Skeletal muscle satellite cell (primary cell): ENCODE results near the gene TMEM229A.

Experiments used
- H3K27me3 ChIP-seq: 2 replicates; pipeline ENCODE4 v1.7.0; 2013; ENCODE audit warnings: low read length; ENCODE audit not compliant: control insufficient read depth, insufficient read depth
- H3K36me3 ChIP-seq: 2 replicates; pipeline ENCODE4 v1.7.0; 2013; ENCODE audit warnings: mild to moderate bottlenecking, control low read depth, low read length; ENCODE audit not compliant: insufficient read depth
- H3K4me1 ChIP-seq: 2 replicates; pipeline ENCODE4 v1.7.0; 2013; ENCODE audit warnings: low read length; ENCODE audit not compliant: control insufficient read depth, insufficient read depth
- H3K4me2 ChIP-seq: 2 replicates; pipeline ENCODE4 v1.7.0; 2013; ENCODE audit warnings: mild to moderate bottlenecking, low read length
- H3K4me3 ChIP-seq: 2 replicates; pipeline ENCODE4 v1.7.0; 2013; ENCODE audit warnings: low read length
- H3K9ac ChIP-seq: 2 replicates; pipeline ENCODE4 v1.7.0; 2013; ENCODE audit warnings: mild to moderate bottlenecking, low read depth, low read length, moderate library complexity
- H3K9me3 ChIP-seq: replicated peaks from 2 replicates; pipeline ENCODE4 v1.7.0; 2013; ENCODE audit warnings: mild to moderate bottlenecking, control low read depth, low read length

TMEM229A gene

DNA sequence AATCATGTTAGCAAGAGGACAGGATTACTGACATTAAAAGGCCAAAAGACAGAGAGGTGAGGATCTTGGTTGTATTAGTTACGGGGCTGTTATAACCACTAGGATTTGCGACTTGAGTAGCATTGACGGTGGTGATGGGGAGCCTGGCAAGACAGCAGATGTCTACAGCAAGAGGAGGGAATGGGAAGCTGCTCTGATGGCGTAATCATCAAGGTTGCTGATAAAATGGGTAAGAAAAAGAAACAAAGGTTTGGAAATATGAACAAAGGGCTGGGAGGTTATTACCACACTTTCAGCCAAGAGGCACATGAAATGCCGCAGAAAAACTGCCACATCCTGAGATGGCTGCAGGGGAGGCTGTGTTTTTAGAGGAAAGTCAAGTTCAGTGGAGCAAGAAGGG, 33.9 kb downstream of the TMEM229A start:
- H3K4me3 ChIP-seq: no peak overlapping the region
- H3K4me1 ChIP-seq: no peaks in the 10 kb centered on the region
- no peaks in the 10 kb centered on the region for H3K27me3 ChIP-seq
- H3K9ac ChIP-seq: no peak overlapping the region
- no peaks in the 10 kb centered on the region for H3K36me3 ChIP-seq
- no peaks in the 10 kb centered on the region for H3K9me3 ChIP-seq
- no peak overlapping the region for H3K4me2 ChIP-seq

DNA sequence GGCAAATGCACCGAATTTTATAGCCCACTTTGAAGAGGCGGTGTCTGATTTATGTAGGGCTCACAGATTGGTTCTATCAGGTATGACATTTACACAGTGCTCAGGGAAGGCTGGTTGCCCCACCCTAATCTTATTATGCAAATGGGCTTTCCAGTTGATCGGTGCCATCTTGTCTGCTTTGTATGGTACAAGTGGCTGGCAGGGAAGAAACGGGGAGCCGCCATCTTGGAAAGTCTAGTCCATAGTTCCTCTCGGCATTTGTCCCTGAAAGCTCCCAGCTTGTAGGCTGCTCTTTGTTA, 36.6 kb downstream of the TMEM229A start:
- Histone ChIP-seq H3K4me2 (no peak overlapping the region), H3K9ac (no peak overlapping the region), H3K4me1 (no peaks in the 10 kb centered on the region), H3K4me3 (no peak overlapping the region), H3K27me3 (no peaks in the 10 kb centered on the region), H3K9me3 (no peaks in the 10 kb centered on the region), H3K36me3 (no peaks in the 10 kb centered on the region)

DNA sequence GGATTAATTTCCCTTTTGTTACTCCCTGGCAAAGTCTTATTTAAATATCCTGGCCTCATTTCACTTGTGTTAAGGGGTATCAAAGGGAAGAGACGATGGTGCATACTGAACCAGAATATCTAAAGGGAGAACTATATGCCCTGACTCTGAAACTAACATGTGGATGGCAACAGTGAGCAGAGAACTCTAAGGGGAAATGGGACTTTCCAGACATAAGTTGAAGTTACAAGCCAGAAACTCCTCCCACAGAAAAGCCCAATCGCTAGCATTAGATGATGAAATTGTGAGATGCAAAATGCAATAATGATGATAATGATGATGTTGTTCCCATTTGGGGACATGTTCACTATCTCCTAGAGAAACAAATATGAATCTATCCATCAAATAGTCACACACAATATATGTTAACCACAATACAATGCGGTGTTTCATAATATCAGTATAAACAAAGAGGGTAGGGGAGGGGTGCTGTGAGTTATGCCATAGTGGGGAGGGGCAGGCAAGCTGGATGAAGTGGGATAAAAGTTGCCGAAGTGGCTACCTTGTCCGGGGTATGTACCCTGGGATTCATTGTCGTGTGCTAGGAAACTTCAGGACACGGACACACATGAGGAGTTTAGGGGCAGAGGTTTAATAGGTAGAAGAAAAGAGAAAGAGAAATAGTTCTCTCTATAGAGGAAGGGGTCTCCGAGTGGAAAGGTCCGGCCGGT, 37.1 kb downstream of the TMEM229A start:
- Histone ChIP-seq H3K4me1 (no peaks in the 10 kb centered on the region), H3K9ac (no peak overlapping the region), H3K27me3 (no peaks in the 10 kb centered on the region), H3K9me3 (no peaks in the 10 kb centered on the region), H3K36me3 (no peaks in the 10 kb centered on the region), H3K4me2 (no peak overlapping the region), H3K4me3 (no peak overlapping the region)

DNA sequence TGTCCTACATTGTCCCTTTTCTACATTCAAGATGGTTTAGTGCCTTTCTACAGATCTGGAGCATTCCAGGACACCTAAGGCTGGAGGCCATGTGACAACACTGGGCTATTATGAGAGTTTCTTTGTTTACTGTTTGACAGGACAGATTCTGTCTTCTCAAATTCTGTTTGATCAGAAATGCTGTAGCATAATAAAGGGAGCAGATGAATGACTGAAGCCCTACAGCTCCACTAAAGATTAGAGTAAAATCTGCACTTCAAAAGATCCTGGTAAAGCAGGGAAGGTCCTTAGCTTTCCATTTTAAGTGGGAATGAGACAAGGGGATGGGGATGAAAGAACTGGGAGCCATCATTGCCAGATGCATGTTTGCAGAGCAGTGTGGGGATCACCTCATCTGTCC, 38.4 kb downstream of the TMEM229A start:
- H3K4me1 ChIP-seq: no peaks in the 10 kb centered on the region
- H3K4me2 ChIP-seq: no peak overlapping the region
- H3K27me3 ChIP-seq: no peaks in the 10 kb centered on the region
- H3K36me3 ChIP-seq: no peaks in the 10 kb centered on the region
- no peaks in the 10 kb centered on the region for H3K9me3 ChIP-seq
- no peak overlapping the region for H3K9ac ChIP-seq
- H3K4me3 ChIP-seq: no peak overlapping the region

DNA sequence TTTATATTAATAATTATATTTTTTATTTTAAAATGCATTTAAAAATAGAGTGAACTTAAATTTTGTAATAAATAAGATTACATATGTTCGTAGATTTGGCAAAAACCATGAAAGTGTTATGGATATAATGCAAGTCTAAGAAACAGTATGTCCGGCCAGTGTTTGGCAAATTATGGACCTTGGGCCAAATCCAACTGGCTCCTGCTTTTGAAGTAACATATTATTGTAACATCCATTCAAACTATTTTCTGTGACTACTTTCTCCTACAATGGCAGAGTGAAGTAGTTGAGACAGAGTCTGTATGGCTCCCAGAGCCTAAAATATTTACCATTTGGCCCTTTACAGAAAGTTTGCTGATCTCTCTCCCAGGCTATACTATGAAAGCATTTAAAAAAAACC, 38.9 kb downstream of the TMEM229A start:
- no peaks in the 10 kb centered on the region for H3K4me1 ChIP-seq
- no peak overlapping the region for H3K4me3 ChIP-seq
- no peak overlapping the region for H3K4me2 ChIP-seq
- H3K9me3 ChIP-seq: no peaks in the 10 kb centered on the region
- no peaks in the 10 kb centered on the region for H3K36me3 ChIP-seq
- H3K9ac ChIP-seq: no peak overlapping the region
- H3K27me3 ChIP-seq: no peaks in the 10 kb centered on the region

DNA sequence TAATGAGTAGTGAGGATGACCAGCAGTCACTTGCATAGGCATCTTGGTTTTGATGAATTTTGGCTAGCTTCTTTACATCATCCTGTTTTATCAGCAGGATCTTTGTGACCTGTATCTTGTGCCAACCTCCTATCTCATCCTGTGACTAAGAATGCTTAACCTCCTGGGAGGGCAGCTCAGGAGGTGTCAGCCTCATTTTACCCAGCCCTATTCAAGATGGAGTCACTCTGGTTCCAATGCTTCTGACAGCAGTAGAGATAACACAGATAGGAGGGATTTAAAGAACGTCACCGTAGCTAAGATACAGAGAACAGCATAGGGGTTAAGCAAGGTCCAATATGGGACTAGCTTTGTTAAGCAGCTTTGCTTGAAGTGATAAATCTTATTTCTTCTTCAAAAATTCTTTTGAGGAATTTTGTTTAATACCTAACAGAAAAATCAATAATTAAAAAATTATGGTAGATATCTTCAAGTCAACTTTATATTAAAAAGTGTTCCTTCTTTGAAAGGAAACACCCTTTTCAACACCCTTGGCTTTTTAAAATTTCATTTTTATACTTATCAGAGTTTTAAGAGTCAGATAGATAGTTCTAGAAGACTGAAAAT, 39.9 kb downstream of the TMEM229A start:
- H3K4me2 ChIP-seq: no peak overlapping the region
- no peaks in the 10 kb centered on the region for H3K36me3 ChIP-seq
- no peaks in the 10 kb centered on the region for H3K9me3 ChIP-seq
- no peak overlapping the region for H3K4me3 ChIP-seq
- H3K9ac ChIP-seq: no peak overlapping the region
- no peaks in the 10 kb centered on the region for H3K4me1 ChIP-seq
- no peaks in the 10 kb centered on the region for H3K27me3 ChIP-seq

DNA sequence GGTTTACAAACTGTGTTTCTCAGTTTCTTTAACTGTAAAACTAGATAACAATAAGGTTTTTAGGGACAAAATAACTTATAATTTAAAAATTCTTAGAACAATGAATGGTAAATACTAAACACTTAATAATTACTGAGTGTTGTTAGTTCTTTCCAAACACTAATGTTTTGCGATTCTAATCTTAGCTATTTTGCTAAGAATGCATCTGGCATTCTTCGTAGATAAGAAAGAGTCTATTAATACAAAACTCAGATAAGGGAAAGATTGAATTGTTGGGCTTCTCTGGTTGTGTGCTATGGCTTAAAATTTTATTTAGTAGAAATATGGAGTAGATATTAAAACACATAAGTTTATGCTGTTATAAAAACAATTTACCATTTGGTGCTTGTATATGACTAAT, 45.4 kb downstream of the TMEM229A start:
- no peak overlapping the region for H3K9ac ChIP-seq
- no peaks in the 10 kb centered on the region for H3K9me3 ChIP-seq
- no peak overlapping the region for H3K4me2 ChIP-seq
- H3K36me3 ChIP-seq: no peaks in the 10 kb centered on the region
- no peaks in the 10 kb centered on the region for H3K4me1 ChIP-seq
- H3K4me3 ChIP-seq: no peak overlapping the region
- H3K27me3 ChIP-seq: no peaks in the 10 kb centered on the region
